Panc1 (cell line): Measurements from ENCODE around the gene ROBO3. TPM values are rescaled to one million over a fixed set of nuclear protein-coding genes. Genes with fewer than 3 reads are reported as not detected.

Experiments used
- ATAC-seq: fragments of 200-7000 bp; cut with Tn5 transposase; 2 replicates; pipeline ENCODE4 v1.9.1; 2020; ENCODE audit warnings: mild to moderate bottlenecking, moderate library complexity
- BruUV-seq: library from RNA; stranded (reverse); fragments of 400-500 nt; replicated peaks from 2 replicates; lab custom pipeline; 2021; lab: Mats Ljungman, UMichigan
- CTCF ChIA-PET: fragments of 300-600 bp; sonication (Branson Sonifier 250); formaldehyde crosslinking; loops from one replicate; lab custom pipeline; 2022; ENCODE audit warnings: antibody characterized with exemption; lab: Charles Lee
- POLR2A ChIA-PET: fragments of 300-600 bp; sonication (Branson Sonifier 250); formaldehyde crosslinking; loops from one replicate; lab custom pipeline; 2022; ENCODE audit warnings: antibody characterized with exemption; lab: Charles Lee
- DNase-seq: peaks from one replicate; pipeline ENCODE4 v3.0.0-alpha.2; 2010; ENCODE audit warnings: low read depth, low spot score
- H3K27ac ChIP-seq: 2 replicates; pipeline ENCODE4 v1.5.1; 2011; ENCODE audit warnings: mild to moderate bottlenecking, low read length, inconsistent platforms
- H3K27me3 ChIP-seq: fragments of 200-500 bp; sonication (Bioruptor generic); 2 replicates; pipeline ENCODE4 v1.6.0; 2014; ENCODE audit warnings: low read length, inconsistent platforms; ENCODE audit not compliant: control insufficient read depth, insufficient read depth
- H3K36me3 ChIP-seq: fragments of 200-500 bp; sonication (Bioruptor generic); 2 replicates; pipeline ENCODE4 v1.5.1; 2014; ENCODE audit warnings: inconsistent platforms, mild to moderate bottlenecking, low read length, moderate library complexity; ENCODE audit not compliant: control insufficient read depth, insufficient read depth
- H3K4me1 ChIP-seq: 2 replicates; pipeline ENCODE4 v1.5.1; 2011; ENCODE audit warnings: inconsistent platforms, mild to moderate bottlenecking, low read length, moderate library complexity; ENCODE audit not compliant: control insufficient read depth, insufficient read depth
- H3K4me3 ChIP-seq, 2 experiments: 2 replicates each; pipeline ENCODE4 v1.5.1; 2011 to 2012; ENCODE audit warnings: low read depth in 2 of 2, low read length in 2 of 2, mild to moderate bottlenecking in 2 of 2, inconsistent platforms in 1 of 2, moderate library complexity in 1 of 2
- H3K9me3 ChIP-seq: fragments of 200-500 bp; sonication (Bioruptor generic); 2 replicates; pipeline ENCODE4 v1.5.1; 2014; ENCODE audit warnings: low read depth, mild to moderate bottlenecking, inconsistent platforms, low read length, moderate library complexity; ENCODE audit not compliant: control insufficient read depth, insufficient read depth
- POLR2AphosphoS5 ChIP-seq: IDR thresholded peaks from 2 replicates; pipeline ENCODE4 v1.6.1; 2012; ENCODE audit warnings: mild to moderate bottlenecking, low read depth, low read length, moderate library complexity
- SIN3A ChIP-seq: IDR thresholded peaks from 2 replicates; pipeline ENCODE4 v1.6.1; 2012; ENCODE audit warnings: low read depth, mild to moderate bottlenecking, low read length, moderate library complexity, borderline replicate concordance; ENCODE audit not compliant: insufficient read depth
- TCF7L2 ChIP-seq: IDR thresholded peaks from 2 replicates; pipeline ENCODE4 v1.6.1; 2011; ENCODE audit warnings: mild to moderate bottlenecking, low read depth, low read length, inconsistent platforms
- in situ Hi-C: cut with HindIII; loops from 2 replicates; pipeline ENCODE4 v1.10.0; 2016; ENCODE audit warnings: low sequenced_read_pairs, low pct_unique_long_range_greater_than_20kb
- intact Hi-C: fragments of 100-400 bp; cut with micrococcal nuclease; formaldehyde crosslinking; loops from one replicate; pipeline ENCODE4 v1.10.0; 2022; ENCODE audit not compliant: unreplicated experiment
- total RNA-seq: library from RNA; stranded (reverse); gene quantifications from one replicate; pipeline ENCODE4 v1.2.1, GENCODE V29; 2021; ENCODE audit not compliant: unreplicated experiment
- TF ChIP-seq, protein P1 (sequence below), 2 experiments: IDR thresholded peaks; 2 replicates each; pipeline ENCODE4 v1.6.1; 2011 to 2012; ENCODE audit warnings: low read depth in 2 of 2, control low read depth in 1 of 2, low read length in 1 of 2, mild to moderate bottlenecking in 1 of 2, moderate library complexity in 1 of 2; ENCODE audit not compliant: insufficient read depth in 1 of 2
- TF ChIP-seq, protein P2 (sequence below): fragments of 450-650 bp; IDR thresholded peaks from 2 replicates; pipeline ENCODE4 v1.5.1; 2017; ENCODE audit warnings: mild to moderate bottlenecking

ROBO3 gene
- total RNA-seq, 1 experiment from 2014 or later: 12.0 TPM

GRCh38 chr11:124893781-124894401 lies 28.7 kb downstream of the ROBO3 start:
- H3K27ac ChIP-seq: no peak overlapping the region
- intact Hi-C loops (no loop called here), in situ Hi-C loops (no loop called here)
- DNase-seq (no peak), ATAC-seq (no peak)
- H3K4me1 ChIP-seq: 0 out of 2 replicates have a peak, but pooled peaks cover 3% of the 10 kb centered on the region
- no peaks in the 10 kb centered on the region for H3K9me3 ChIP-seq
- CTCF ChIA-PET: no interaction called here
- no peaks in the 10 kb centered on the region for H3K36me3 ChIP-seq
- POLR2A ChIA-PET: no interaction called here
- TF ChIP-seq SIN3A (no peak), TCF7L2 (no peak), POLR2AphosphoS5 (no peak)
- TF ChIP-seq, protein P1, sequence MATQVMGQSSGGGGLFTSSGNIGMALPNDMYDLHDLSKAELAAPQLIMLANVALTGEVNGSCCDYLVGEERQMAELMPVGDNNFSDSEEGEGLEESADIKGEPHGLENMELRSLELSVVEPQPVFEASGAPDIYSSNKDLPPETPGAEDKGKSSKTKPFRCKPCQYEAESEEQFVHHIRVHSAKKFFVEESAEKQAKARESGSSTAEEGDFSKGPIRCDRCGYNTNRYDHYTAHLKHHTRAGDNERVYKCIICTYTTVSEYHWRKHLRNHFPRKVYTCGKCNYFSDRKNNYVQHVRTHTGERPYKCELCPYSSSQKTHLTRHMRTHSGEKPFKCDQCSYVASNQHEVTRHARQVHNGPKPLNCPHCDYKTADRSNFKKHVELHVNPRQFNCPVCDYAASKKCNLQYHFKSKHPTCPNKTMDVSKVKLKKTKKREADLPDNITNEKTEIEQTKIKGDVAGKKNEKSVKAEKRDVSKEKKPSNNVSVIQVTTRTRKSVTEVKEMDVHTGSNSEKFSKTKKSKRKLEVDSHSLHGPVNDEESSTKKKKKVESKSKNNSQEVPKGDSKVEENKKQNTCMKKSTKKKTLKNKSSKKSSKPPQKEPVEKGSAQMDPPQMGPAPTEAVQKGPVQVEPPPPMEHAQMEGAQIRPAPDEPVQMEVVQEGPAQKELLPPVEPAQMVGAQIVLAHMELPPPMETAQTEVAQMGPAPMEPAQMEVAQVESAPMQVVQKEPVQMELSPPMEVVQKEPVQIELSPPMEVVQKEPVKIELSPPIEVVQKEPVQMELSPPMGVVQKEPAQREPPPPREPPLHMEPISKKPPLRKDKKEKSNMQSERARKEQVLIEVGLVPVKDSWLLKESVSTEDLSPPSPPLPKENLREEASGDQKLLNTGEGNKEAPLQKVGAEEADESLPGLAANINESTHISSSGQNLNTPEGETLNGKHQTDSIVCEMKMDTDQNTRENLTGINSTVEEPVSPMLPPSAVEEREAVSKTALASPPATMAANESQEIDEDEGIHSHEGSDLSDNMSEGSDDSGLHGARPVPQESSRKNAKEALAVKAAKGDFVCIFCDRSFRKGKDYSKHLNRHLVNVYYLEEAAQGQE (IDR thresholded peaks at IDR 0.05; ENCODE audit: insufficient read depth in 1 of 2, low read depth in 2 of 2, low read length in 1 of 2): no peak
- TF ChIP-seq, protein P2, sequence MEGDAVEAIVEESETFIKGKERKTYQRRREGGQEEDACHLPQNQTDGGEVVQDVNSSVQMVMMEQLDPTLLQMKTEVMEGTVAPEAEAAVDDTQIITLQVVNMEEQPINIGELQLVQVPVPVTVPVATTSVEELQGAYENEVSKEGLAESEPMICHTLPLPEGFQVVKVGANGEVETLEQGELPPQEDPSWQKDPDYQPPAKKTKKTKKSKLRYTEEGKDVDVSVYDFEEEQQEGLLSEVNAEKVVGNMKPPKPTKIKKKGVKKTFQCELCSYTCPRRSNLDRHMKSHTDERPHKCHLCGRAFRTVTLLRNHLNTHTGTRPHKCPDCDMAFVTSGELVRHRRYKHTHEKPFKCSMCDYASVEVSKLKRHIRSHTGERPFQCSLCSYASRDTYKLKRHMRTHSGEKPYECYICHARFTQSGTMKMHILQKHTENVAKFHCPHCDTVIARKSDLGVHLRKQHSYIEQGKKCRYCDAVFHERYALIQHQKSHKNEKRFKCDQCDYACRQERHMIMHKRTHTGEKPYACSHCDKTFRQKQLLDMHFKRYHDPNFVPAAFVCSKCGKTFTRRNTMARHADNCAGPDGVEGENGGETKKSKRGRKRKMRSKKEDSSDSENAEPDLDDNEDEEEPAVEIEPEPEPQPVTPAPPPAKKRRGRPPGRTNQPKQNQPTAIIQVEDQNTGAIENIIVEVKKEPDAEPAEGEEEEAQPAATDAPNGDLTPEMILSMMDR: no peak
- H3K4me3 ChIP-seq: no peak overlapping the region
- peaks cover 5% of the 10 kb centered on the region for H3K27me3 ChIP-seq
- BruUV-seq: no TSS peak

GRCh38 chr11:124894606-124895430 lies 29.6 kb downstream of the ROBO3 start:
- H3K27me3 ChIP-seq: peaks cover under 1% of the 10 kb centered on the region
- intact Hi-C loops: no loop called here
- no TSS peak for BruUV-seq
- ATAC-seq: no peak
- in situ Hi-C loops: no loop called here
- no peak for DNase-seq
- no peaks in the 10 kb centered on the region for H3K9me3 ChIP-seq
- H3K27ac ChIP-seq: no peak overlapping the region
- H3K4me3 ChIP-seq: no peak overlapping the region
- H3K4me1 ChIP-seq: 0 out of 2 replicates have a peak, but pooled peaks cover 3% of the 10 kb centered on the region
- TF ChIP-seq, protein P1 (IDR thresholded peaks at IDR 0.05; ENCODE audit: insufficient read depth in 1 of 2, low read depth in 2 of 2, low read length in 1 of 2): no peak
- TF ChIP-seq TCF7L2 (no peak), POLR2AphosphoS5 (no peak), SIN3A (no peak)
- TF ChIP-seq, protein P2: no peak
- CTCF ChIA-PET: no interaction called here
- POLR2A ChIA-PET: no interaction called here
- no peaks in the 10 kb centered on the region for H3K36me3 ChIP-seq
